GM18870 (cell line): ENCODE results near the gene GET4.
"Not testable (repeated sequence)": the region's sequence is repeated elsewhere in the genome, so short reads cannot be mapped to it uniquely, and the experiment has no call there.

Experiments used
- ATAC-seq: cut with Tn5 transposase; IDR thresholded peaks from one replicate; pipeline ENCODE4 v1.9.1; 2021; ENCODE audit warnings: moderate library complexity; ENCODE audit not compliant: unreplicated experiment

GET4 gene

DNA sequence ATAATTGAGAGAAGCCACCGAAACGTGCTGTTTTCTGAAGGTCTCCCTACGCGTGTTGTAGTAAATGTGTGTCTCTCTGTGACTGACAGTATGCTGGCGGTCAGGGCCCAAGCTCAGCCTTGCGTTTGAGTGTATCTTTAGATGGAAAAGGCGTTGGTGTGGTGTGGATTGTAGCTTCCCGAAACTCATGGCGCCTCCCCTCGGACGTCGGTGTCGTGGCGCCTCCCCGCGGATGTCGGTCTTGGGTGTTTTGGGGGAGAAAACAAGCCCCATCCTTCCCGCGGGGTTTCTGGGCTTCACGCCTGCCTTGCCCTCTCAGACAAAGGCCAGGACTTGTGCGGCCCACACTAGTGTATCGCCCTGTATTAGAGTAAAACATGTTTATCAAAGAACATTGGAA lies 31.3 kb upstream of the GET4 start:
- no peak for ATAC-seq

DNA sequence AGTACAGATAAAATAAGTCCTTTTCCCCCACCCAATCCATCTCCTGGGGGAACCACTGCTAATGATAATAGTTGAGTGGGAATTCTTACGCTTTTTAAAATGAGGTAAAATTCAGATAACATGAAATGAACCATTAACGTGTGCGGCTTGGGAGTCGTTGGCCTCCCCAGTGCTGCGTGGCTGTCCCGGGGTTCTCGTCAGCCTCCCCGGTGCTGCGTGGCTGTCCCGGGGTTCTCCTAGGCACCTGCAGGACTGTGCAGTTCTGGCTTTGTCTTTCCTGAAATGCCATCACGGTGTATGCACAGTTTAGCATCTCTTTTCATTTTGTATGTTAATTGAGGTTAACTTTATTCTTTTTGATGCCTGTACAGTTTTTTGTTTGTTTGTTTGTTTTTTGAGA lies 30.6 kb upstream of the GET4 start:
- ATAC-seq, result no peak

DNA sequence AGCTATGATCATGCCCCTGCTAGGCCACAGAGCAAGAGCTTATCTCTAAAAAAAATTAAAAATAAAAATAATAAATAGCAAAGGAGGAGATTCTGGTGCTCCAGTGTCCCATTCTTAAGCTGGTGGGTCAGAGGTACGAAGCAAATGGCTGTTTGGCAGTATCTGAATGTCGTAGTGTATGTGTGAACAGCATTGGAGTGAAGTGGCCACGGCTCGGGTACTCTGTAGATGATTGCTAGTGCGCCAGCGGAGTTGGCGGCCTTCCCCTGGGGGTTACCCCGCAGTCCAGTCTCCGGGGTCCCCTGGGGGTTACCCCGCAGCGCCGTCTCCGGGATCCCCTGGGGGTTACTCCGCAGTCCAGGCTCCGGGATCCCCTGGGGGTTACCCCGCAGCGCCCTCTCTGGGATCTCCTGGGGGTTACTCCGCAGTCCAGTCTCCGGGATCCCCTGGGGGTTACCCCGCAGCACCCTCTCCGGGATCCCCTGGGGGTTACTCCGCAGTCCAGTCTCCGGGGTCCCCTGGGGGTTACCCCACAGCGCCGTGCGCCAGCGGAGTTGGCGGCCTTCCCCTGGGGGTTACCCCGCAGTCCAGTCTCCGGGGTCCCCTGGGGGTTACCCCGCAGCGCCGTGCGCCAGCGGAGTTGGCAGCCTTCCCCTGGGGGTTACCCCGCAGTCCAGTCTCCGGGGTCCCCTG lies 29.2 kb upstream of the GET4 start:
- not testable (repeated sequence) for ATAC-seq

DNA sequence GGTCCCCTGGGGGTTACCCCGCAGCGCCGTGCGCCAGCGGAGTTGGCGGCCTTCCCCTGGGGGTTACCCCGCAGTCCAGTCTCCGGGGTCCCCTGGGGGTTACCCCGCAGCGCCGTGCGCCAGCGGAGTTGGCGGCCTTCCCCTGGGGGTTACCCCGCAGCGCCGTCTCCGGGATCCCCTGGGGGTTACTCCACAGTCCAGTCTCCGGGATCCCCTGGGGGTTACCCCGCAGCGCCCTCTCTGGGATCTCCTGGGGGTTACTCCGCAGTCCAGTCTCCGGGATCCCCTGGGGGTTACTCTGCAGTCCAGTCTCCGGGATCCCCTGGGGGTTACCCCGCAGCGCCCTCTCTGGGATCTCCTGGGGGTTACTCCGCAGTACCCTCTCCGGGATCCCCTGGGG lies 28.6 kb upstream of the GET4 start:
- ATAC-seq, result not testable (repeated sequence)

DNA sequence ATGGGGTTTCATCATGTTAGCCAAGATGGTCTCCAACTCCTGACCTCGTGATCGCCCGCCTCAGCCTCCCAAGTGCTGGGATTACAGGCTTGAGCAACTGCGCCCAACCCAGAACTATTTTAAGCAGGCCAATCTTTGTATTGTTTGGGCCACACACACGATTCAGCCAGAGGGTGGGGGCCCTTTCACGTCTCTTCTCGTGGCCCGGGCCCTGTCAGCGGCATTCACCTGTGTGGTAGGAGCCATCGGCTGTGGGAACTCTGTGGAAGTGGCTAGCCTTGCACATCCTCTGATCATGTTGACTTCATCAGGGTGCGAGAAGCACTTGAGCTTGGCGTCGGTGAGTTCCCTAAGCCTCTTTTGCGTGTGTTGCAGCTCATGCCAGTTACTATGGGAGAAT lies 27.2 kb upstream of the GET4 start:
- no peak for ATAC-seq

DNA sequence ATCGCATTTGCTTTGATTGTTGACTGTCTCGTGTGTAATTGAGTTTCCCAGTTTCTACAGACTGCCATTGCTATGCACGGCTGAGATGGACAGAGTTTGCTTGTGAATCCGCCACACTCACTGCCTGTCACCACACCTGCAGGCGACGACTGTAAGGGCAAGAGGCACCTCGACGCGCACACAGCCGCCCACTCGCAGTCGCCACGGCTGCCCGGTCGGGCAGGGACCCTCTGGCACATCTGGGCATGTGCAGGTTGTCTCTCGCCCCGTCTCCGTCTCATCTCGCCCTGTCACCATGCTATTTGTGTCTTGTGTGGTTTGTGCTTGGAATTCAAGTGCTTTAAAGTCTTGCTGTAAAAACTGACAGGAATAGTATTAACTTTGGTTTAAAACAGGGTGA lies 26.6 kb upstream of the GET4 start:
- ATAC-seq, result no peak

DNA sequence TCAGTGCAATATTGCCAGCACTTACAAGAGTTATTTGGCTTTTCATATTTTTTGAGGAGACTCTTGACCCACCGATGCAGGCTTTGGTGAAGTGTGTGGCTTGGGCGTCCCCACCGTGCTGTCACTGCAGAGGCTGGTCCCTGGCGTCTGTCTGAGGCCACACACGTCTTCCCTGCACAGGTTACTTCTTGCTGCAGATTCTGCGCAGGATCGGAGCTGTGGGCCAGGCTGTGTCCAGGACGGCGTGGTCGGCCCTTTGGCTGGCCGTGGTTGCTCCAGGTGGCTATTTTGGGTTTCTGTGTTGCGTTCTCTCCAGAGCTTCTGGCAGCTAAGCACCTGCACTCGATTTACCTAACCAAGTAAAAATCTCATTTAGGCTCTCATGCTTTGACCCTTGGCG lies 25.1 kb upstream of the GET4 start:
- ATAC-seq, result no peak

DNA sequence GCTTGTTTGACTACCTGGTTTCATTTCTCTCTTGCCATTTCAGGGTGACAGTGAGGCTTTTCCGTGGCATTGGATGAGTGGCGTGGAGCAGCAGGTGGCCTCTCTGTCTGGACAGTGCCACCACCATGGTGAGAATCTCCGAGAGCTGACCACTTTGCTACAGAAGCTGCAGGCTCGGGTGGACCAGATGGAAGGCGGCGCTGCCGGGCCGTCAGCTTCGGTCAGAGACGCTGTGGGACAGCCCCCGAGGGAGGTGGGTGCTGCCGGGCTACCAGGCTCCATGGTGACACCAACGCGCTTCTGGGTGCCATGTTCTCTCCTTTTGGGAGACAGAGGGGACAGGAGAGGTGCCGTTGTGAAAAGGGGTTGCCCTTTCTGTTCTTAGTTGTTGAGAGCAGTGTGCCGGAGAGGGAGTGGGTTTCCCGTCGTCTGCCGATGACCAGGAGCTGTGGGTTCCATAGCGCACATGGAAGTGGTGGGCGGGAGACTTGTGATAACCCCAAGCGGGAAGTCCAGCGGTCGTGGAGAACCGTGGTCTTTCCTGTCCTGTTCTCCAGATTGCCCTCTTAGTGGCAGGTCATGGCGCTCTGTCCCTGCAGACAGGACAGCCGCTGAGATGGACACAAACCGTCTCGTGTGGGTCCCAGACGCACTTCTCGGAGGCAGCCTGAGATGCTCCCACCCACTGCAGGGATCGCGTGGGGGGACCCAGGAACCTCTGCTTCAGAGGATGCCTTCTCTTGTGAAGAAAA lies 22.8 kb upstream of the GET4 start:
- ATAC-seq, result no peak

DNA sequence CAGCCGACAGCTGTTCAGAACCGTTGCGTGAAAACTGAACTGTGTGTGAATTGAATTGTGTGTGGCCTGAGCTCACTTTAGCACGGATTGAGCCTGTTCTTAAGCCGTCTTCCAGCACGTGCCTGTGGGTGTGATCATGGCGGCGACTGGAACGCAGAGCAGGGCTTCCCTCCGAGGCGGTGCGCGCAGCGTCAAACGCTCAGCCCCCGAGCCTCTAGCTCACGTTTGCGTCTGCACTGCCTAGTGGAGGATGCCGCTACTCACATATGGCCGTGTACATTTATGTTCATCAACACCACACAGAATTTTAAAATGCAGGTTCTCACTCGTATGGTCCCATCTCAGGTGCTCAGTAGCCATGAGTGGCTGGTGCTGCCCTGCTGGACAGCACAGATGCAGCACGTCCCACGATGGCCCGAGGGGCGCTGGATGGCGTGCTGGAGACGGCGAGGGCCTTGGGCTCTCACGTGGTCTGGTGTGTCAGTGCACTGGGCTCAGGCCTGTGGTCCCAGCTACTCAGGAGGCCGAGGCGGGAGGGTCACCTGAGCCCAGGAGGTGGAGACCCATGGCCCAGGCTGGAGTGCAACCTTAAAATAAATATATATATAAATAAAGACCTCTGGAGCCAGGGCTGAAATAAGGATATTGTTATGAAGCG lies 22.1 kb upstream of the GET4 start:
- no peak for ATAC-seq

DNA sequence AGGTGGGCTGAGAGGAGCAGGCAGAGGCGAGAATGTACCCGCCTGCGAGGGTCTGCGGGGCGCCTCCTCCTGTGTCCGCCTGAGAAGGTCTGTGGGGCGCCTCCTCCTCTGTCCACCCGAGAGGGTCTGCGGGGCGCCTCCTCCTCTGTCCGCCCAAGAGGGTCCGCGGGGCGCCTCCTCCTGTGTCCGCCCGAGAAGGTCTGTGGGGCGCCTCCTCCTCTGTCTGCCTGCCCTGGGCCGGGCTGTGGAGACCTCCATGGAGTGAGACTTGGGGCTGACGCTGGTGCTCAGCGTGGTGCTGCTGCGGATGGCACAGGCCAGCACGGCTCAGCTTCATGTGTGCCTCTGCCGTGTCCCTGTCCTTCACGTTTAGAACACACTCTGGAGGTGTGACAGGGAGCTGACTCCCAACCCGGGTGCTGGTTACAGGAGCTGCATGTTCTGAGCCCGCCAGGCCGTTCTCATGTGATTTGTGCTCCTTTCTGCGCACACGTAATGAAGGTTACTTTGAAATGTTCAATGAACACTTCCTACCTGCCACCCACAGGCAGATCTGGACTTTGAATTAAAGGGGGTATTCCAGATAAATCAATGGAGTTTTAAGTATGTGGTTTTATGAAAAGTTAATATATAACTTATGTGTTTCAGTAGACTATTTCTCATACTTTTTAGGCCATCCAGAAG lies 20.5 kb upstream of the GET4 start:
- no peak for ATAC-seq

DNA sequence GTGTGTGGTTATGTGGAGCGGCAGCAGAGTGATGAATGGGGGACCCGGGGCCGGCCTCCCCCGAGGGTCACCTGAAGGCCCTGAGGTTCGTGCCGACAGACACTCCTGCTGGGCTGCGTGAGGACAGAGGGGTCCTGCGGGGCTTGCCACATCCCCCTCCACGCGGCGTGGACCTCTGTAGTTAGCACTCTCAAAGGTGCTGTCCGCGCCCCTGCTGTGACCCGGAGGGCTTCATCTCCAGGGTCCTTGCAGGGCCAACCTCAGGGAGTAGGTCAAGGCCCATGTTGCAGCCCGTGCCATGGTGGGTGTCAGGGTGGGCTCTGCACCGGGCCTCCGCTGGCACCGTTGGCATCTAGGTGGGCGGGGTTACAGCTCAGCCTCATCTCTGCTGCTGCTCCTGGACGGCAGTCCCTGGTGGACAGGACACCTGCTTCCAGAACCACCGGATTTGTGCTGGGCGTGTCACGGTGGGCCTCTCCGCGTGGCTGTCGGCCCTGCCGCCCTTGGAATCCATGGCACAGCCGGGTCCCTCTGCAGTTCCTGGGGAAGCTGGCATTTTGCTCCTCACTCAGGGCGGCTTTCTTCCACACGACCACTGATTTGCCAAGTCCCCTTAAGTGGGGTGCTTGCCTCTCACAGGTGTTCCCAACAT lies 19.8 kb upstream of the GET4 start:
- ATAC-seq, result no peak

DNA sequence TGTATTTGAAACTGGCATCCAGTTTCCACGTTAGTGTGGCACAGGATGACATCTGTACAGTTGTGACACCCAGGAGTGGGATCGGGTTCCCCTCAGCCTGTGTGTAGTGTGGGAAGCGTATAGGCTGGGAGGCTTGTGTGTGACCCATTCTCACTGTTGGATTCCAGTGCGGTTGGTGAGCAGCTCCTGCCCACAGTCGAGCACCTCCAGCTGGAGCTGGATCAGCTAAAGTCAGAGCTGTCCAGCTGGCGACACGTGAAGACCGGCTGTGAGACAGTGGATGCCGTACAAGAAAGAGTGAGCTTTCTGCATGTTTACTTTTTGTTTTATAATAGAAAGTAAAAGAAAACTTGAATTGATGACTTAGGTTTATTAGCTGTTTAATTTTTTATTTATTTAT lies 18.7 kb upstream of the GET4 start:
- no peak for ATAC-seq

DNA sequence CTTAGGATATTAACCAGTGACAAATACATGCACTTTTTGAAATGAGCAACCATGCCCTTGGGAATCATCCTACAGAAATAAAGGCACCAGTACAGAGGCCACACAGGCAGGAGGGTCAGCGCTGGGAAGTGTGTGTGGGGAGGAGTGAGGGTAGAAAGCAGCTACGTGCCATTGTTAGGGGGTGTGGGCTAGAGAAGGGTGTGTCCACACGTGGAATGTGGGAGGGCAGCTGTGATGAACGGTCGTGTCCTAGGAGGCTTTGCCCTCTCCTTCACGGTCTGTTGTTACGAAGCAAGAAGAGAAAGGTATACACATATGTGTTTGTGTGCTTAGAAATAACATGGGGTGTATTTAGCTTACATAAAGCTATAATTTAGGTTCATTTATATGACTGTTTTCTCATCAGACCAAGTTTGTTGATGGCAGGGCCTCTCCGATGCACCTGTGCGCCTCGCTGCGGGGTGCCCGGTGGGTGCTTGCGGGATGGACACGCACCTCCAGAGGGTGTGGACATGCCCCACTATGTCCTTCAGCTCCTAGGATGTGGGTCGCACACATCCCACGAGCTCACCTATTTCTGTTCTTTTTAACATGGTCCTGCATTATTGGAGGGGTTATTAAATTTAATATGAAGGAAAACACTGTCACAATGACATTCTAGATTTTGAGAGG lies 16.9 kb upstream of the GET4 start:
- no peak for ATAC-seq

DNA sequence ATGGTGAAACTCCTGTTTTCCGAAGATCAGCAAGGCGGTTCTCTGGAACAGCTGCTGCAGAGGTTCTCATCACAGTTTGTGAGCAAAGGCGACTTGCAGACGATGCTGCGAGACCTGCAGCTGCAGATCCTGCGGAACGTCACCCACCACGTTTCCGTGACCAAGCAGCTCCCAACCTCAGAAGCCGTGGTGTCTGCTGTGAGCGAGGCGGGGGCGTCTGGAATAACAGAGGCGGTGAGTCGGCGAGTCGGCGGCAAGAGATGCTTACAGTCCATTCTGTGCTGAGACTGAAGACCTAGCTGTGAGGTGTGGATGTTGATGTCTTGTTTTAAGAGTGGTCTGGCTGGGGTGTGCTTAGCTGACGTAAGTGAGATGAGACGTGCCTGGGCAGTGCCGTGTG lies 16.2 kb upstream of the GET4 start:
- no peak for ATAC-seq

DNA sequence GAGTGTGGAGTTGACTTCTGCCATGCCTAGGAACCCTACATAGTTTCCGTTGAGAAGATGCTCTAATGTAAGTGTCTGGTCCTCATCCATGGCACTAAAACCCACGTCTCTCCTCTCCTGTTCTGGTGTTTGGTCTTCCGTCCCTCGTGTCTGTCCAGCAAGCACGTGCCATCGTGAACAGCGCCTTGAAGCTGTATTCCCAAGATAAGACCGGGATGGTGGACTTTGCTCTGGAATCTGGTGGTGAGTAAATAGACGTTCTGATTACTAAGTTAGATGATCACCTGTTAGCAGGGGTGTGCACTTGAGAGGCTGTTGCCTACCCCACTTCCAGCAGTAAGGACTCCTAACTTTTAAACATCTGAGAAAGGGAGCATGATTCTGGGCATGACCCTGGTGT lies 15.1 kb upstream of the GET4 start:
- ATAC-seq, result no peak

DNA sequence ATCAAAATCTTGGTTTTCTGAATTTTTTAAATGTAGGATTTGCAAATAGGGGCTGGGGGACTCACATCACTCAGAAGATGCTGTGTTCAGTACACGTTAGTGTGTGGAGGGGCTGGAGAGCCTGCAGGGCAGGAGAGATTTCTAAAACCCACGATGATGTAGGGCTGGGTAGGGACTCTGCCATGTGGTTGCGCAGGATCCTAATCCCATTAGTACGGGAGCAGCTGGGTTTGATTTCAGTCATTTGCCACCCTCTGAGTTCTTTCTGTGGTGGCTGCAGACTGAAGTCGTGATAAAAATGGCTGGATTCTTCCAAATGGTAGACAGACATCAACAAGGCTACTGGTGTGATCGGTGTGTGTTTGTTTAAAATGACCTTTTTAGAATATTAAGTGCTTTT lies 14.2 kb upstream of the GET4 start:
- no peak for ATAC-seq

DNA sequence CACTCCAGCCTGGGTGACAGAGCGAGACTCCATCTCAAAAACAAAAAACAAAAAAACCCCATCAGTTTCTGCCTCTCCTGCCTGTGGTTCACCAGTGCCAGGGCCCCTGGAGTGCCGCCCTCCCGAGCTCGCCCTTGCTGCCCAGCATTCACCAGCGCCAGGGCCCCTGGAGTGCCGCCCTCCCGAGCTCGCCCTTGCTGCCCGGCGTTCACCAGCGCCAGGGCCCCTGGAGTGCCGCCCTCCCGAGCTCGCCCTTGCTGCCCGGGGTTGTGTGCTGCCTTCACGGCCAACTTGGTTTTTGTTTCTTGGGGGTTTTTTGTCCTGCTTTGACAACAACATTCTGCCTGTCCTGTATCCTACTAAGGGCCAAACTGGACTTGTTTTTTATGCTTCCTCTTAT lies 13.2 kb upstream of the GET4 start:
- ATAC-seq, result no peak

DNA sequence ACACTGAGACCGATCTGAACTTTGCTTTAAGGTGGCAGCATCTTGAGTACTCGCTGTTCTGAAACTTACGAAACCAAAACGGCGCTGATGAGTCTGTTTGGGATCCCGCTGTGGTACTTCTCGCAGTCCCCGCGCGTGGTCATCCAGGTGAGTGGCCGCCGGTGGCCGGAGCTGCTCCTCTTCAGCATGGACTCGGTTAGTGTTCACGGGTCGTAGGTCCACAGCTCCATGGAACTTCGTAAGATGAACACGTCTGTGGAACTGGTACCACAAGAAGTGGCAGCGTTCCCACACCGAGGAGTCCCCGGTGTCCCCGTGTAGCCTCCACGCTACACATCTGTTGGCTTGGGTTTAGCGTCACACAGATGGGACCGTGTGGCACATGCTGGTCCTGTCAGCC lies 10.4 kb upstream of the GET4 start:
- no peak for ATAC-seq

DNA sequence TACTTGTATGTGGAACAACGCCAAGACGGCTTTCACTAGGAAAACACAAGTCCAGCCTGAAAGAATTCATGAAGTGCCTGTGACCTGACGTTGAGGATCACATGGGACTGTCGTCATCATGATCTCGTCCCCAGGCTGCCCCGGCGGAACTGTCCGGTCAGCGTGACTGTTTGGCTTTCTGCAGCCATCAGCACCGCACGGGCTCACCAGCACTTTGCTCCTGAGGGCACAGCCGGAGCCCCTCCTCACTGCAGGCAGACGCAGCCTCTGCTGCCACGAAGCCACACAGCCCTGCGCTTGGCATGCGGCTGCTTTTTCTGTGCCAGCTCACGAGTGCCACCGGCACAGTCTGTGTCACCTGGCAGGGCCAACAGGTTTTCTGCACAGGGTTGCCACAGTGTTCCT lies 9.4 kb upstream of the GET4 start:
- no peak for ATAC-seq

DNA sequence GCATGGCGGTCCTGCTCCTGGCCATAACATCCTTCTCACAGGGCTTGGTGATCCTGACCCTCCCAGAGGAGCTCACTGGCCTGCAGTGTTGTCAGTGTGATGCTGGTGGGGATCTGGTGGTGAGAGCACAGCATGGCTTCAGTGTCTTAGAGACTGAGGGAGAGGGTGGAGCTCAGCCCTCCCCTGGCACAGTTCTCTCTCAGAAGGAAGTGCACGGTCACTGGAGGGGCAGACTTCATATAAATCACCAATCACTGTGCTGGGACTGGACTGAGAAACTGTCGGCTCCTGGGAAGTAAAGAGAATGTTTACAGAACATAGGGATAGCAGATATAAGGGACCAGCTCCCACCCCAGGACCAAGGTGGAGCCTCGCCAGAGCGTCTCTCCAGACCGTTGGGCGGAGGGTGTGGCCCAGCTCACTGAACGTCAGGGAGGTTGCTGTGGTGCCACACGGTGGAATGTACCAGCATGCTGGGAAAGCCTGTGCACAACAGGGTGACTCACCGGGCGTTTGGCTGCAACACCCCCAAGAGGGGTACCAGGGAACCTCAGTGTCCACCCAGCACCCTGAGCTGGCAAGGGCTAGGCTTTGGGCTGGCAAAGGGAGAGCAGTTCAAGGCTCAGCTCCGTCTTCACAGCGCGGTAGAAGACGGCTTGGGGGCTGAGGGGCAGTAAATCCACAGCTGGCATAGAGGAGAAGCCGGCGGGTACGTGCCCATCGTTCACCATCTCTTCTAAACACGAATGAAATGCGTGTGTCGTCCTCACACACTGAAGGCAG lies 8.8 kb upstream of the GET4 start:
- no peak for ATAC-seq
